Large intestine (tissue), 3 donors: ENCODE measurements around the gene MMUT. TPM values are rescaled to one million over a fixed set of nuclear protein-coding genes. Genes with fewer than 3 reads are reported as not detected.
"Not testable (repeated sequence)": the region's sequence is repeated elsewhere in the genome, so short reads cannot be mapped to it uniquely, and the experiment has no call there.

ENCODE experiments used
- DNase-seq, 2 donors: peaks; one replicate each; pipeline versions ENCODE4 v3.0.0 to v3.0.0-alpha.2; 2013
- H3K27ac ChIP-seq: one replicate; pipeline ENCODE4 v1.5.1; 2013; ENCODE audit warnings: low read length
- H3K27me3 ChIP-seq: 2 replicates; pipeline ENCODE4 v1.6.1; 2013; ENCODE audit warnings: low read length; ENCODE audit not compliant: control insufficient read depth, insufficient read depth
- H3K36me3 ChIP-seq: 2 replicates; pipeline ENCODE4 v1.6.1; 2013; ENCODE audit warnings: low read length; ENCODE audit not compliant: control insufficient read depth, insufficient read depth
- H3K4me1 ChIP-seq: one replicate; pipeline ENCODE4 v1.6.1; 2013; ENCODE audit warnings: low read length; ENCODE audit not compliant: control insufficient read depth, insufficient read depth
- H3K4me3 ChIP-seq: one replicate; pipeline ENCODE4 v1.5.1; 2013; ENCODE audit warnings: low read length
- H3K9me3 ChIP-seq: one replicate; pipeline ENCODE4 v1.6.1; 2013; ENCODE audit warnings: mild to moderate bottlenecking, low read depth, low read length, moderate library complexity; ENCODE audit not compliant: control insufficient read depth
- WGBS: methylation state at CpG from one replicate; pipeline ENCODE4 v1.1.5; 2013; ENCODE audit warnings: low lambda C conversion rate; ENCODE audit not compliant: insufficient coverage; 5-methylcytosine and 5-hydroxymethylcytosine counted together
- polyA plus RNA-seq: library from polyadenylated mRNA; unstranded; fragments of 120-200 nt; gene quantifications from one replicate; pipeline ENCODE4 v1.2.1, GENCODE V29; 2013

MMUT gene
- polyA plus RNA-seq, 1 donor = 35.6 TPM

- not testable (repeated sequence) for DNase-seq, H3K27ac ChIP-seq, H3K36me3 ChIP-seq, H3K27me3 ChIP-seq, H3K9me3 ChIP-seq, H3K4me1 ChIP-seq, H3K4me3 ChIP-seq
- WGBS = no CpG with 5 or more reads among the region's 22 CpGs
Measured at GRCh38 chr6:49481846-49482245, 18.8 kb upstream of the MMUT start.

- peak overlapping the region; percentile 50 for H3K27ac ChIP-seq
Measured at GRCh38 chr6:49479308-49479970, 16.4 kb upstream of the MMUT start.

GRCh38 chr6:49476564-49476963 is 13.5 kb upstream of the MMUT start:
- not testable (repeated sequence) for DNase-seq, H3K4me1 ChIP-seq, H3K9me3 ChIP-seq, H3K27me3 ChIP-seq, H3K4me3 ChIP-seq, H3K36me3 ChIP-seq, H3K27ac ChIP-seq
- WGBS = no CpG with 5 or more reads among the region's 2 CpGs

More at GRCh38 chr6:49479308-49479970, 16.4 kb upstream of the MMUT start:
- Histone ChIP-seq H3K36me3 (no peaks in the 10 kb centered on the region), H3K27me3 (no peaks in the 10 kb centered on the region), H3K9me3 (peaks cover 8% of the 10 kb centered on the region), H3K4me3 (no peak overlapping the region), H3K4me1 (no peaks in the 10 kb centered on the region)
- WGBS = 100% methylated on average over 1 of the region's 3 CpGs
- DNase-seq = peak; percentile 43 to 78

GRCh38 chr6:49468042-49468441 is 5.0 kb upstream of the MMUT start:
- no peak overlapping the region for H3K4me3 ChIP-seq
- peaks cover 4% of the 10 kb centered on the region for H3K36me3 ChIP-seq
- DNase-seq = no peak
- no peak overlapping the region for H3K27ac ChIP-seq
- H3K27me3 ChIP-seq = no peaks in the 10 kb centered on the region
- no CpG with 5 or more reads among the region's 9 CpGs for WGBS
- peaks cover 3% of the 10 kb centered on the region for H3K4me1 ChIP-seq
- H3K9me3 ChIP-seq = no peaks in the 10 kb centered on the region

- no peaks in the 10 kb centered on the region for H3K27me3 ChIP-seq
- no peaks in the 10 kb centered on the region for H3K36me3 ChIP-seq
- H3K9me3 ChIP-seq = no peaks in the 10 kb centered on the region
- no peak for DNase-seq
- no peak overlapping the region for H3K27ac ChIP-seq
- H3K4me3 ChIP-seq = no peak overlapping the region
- peaks cover 7% of the 10 kb centered on the region for H3K4me1 ChIP-seq
- 100% methylated on average over 1 of the region's 2 CpGs for WGBS
Measured at GRCh38 chr6:49464691-49465090, 1.6 kb upstream of the MMUT start.

- Histone ChIP-seq H3K4me1 (peaks cover 7% of the 10 kb centered on the region), H3K36me3 (peaks cover 4% of the 10 kb centered on the region), H3K4me3 (peak overlapping the region; percentile 71), H3K27ac (peak overlapping the region; percentile 95), H3K27me3 (no peaks in the 10 kb centered on the region), H3K9me3 (no peaks in the 10 kb centered on the region)
- no peak for DNase-seq
- WGBS = no CpG with 5 or more reads among the region's 4 CpGs
Measured at GRCh38 chr6:49463612-49463967, 537 bp upstream of the MMUT start.

- Histone ChIP-seq H3K4me3 (peak overlapping the region; percentile 71), H3K27me3 (no peaks in the 10 kb centered on the region), H3K27ac (peak overlapping the region; percentile 95), H3K9me3 (no peaks in the 10 kb centered on the region), H3K4me1 (peaks cover 7% of the 10 kb centered on the region), H3K36me3 (peaks cover 4% of the 10 kb centered on the region)
- no peak for DNase-seq
- WGBS = no CpG with 5 or more reads among the region's 7 CpGs
Measured at GRCh38 chr6:49462599-49462926, 490 bp downstream of the MMUT start.

- Histone ChIP-seq H3K27me3 (no peaks in the 10 kb centered on the region), H3K4me3 (peak overlapping the region; percentile 71), H3K4me1 (peaks cover 7% of the 10 kb centered on the region), H3K36me3 (peaks cover 6% of the 10 kb centered on the region), H3K27ac (peak overlapping the region; percentile 95), H3K9me3 (no peaks in the 10 kb centered on the region)
- WGBS = no CpG with 5 or more reads among the region's 3 CpGs
- peak in 1 of 2 donors; percentile 31 for DNase-seq
Measured at GRCh38 chr6:49462071-49462470, 982 bp downstream of the MMUT start.

GRCh38 chr6:49457771-49458170 is 5.3 kb downstream of the MMUT start:
- no peaks in the 10 kb centered on the region for H3K27me3 ChIP-seq
- H3K4me1 ChIP-seq = peaks cover 4% of the 10 kb centered on the region
- no peak for DNase-seq
- no peaks in the 10 kb centered on the region for H3K9me3 ChIP-seq
- H3K27ac ChIP-seq = no peak overlapping the region
- peaks cover 23% of the 10 kb centered on the region for H3K36me3 ChIP-seq
- H3K4me3 ChIP-seq = no peak overlapping the region
- no CpG with 5 or more reads among the region's 4 CpGs for WGBS

GRCh38 chr6:49454787-49455709 is 8.0 kb downstream of the MMUT start:
- H3K27me3 ChIP-seq = no peaks in the 10 kb centered on the region
- H3K36me3 ChIP-seq = peaks cover 30% of the 10 kb centered on the region
- no peaks in the 10 kb centered on the region for H3K9me3 ChIP-seq
- 100% methylated on average over 1 of the region's 3 CpGs for WGBS
- no peak for DNase-seq
- H3K4me3 ChIP-seq = no peak overlapping the region
- H3K27ac ChIP-seq = no peak overlapping the region
- no peaks in the 10 kb centered on the region for H3K4me1 ChIP-seq
